HFF-Myc (cell line): Measurements from ENCODE around the gene BACE1-AS.
A peak's percentile ranks its signal among the peaks of the same experiment; 100 is the strongest.
"Not testable (repeated sequence)": the region's sequence is repeated elsewhere in the genome, so short reads cannot be mapped to it uniquely, and the experiment has no call there.

Experiments
- DNase-seq: peaks from one replicate; pipeline ENCODE4 v3.0.0-alpha.2; 2011; ENCODE audit warnings: low read depth; ENCODE audit errors: extremely low read depth
- H3K4me3 ChIP-seq: replicated peaks from 2 replicates; pipeline ENCODE4 v1.5.1; 2011; ENCODE audit warnings: low read depth, mild to moderate bottlenecking, control low read depth, low read length
- TF ChIP-seq, protein P1 (sequence below): IDR thresholded peaks from 2 replicates; pipeline ENCODE4 v1.5.1; 2012; ENCODE audit warnings: mild to moderate bottlenecking, low read depth, low read length, control low read depth; ENCODE audit errors: missing control alignments

The BACE1-AS gene

DNA sequence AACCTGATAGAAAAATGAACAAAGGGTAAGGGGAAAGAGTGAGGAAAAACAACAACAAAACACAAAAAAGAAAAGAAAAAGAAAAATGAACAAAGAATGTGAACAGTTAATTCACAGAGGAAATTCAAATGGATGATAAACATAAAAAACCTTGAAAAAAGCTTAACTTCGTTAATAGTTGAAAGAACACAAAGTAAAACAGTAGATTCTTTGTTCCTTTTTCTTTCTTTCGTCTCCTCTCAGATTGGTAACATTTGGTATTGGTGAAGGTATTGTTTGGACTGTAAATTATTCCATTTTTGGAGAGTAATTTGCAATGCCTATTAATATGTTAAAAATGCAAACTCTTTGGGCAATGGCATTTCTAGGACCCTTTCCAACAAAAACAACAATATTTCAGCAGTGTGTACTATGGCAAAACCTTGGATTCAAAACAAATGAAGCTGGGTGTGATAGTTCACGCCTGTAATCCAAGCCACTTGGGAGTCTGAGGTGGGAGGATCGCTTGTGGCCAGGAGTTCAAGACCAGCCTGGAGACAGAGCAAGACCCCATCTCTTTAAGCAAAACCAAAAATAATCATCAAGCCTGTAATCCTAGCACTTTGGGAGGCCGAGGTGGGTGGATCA is 28.2 kb downstream of the BACE1-AS start:
- no peak for DNase-seq
- TF ChIP-seq, protein P1, sequence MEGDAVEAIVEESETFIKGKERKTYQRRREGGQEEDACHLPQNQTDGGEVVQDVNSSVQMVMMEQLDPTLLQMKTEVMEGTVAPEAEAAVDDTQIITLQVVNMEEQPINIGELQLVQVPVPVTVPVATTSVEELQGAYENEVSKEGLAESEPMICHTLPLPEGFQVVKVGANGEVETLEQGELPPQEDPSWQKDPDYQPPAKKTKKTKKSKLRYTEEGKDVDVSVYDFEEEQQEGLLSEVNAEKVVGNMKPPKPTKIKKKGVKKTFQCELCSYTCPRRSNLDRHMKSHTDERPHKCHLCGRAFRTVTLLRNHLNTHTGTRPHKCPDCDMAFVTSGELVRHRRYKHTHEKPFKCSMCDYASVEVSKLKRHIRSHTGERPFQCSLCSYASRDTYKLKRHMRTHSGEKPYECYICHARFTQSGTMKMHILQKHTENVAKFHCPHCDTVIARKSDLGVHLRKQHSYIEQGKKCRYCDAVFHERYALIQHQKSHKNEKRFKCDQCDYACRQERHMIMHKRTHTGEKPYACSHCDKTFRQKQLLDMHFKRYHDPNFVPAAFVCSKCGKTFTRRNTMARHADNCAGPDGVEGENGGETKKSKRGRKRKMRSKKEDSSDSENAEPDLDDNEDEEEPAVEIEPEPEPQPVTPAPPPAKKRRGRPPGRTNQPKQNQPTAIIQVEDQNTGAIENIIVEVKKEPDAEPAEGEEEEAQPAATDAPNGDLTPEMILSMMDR, result no peak

DNA sequence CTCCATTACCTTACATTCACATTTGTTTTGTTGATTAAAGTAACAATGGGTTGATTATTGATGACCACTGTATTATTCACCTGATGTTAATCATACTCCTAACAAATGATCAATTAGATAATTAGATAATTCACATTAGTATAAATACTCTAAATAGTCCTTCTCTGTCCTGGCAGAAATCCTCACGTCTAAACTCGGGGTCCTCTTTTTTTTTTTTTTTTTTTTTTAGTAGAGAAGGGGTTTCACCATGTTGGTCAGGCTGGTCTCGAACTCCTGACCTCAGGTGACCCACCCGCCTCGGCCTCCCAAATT is 36.1 kb downstream of the BACE1-AS start:
- not testable (repeated sequence) for DNase-seq
- peak overlapping the region; percentile 64 for H3K4me3 ChIP-seq

More for the DNA sequence above, 28.2 kb downstream of the BACE1-AS start:
- no peak overlapping the region for H3K4me3 ChIP-seq

DNA sequence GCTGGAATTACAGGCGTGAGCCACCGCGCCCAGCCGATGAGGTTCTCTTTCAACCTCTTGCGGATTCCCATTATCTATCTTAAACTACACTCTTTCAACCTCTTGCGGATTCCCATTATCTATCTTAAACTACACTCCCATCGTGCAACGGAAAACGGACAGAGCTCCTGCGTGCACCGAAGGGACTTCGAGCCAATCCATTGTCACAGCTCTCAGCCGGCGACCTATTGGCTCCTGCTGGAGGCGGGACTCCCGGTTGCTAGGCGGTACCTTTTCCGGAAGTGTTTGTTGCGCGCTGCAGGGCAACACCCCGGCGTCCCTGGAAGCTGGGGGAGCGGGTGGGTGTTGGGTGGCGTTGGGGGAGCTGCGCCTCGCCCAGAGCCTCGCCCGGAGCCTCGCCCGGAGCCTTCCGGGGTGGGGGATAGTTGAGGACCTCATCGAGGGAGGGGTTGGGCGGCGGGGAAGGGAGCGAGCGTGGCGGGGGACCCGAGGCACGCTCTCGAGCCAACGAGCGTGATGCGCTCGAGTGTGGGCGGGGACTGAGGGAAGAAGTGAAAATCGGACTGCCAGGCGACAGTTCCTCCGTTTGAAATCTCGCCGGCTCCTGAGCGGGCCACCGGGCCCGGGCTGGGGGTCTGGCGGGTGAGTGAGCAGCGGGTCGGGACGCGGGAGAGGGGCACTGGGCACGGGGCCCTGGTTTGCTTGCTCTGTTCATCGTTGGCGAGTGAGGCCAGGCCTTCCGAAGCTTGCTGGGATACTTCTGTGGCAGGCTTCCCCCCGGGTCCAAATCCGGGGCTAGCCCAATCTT is 36.6 kb downstream of the BACE1-AS start, which contains the start of gene CEP164:
Gene CEP164, plus strand, starts transcription at position 288 of the 808 bp plus-strand sequence. CDS start 10,733 bp downstream, outside the sequence.
- DNase-seq, result peak; percentile 91
- TF ChIP-seq, protein P1, result no peak

DNA sequence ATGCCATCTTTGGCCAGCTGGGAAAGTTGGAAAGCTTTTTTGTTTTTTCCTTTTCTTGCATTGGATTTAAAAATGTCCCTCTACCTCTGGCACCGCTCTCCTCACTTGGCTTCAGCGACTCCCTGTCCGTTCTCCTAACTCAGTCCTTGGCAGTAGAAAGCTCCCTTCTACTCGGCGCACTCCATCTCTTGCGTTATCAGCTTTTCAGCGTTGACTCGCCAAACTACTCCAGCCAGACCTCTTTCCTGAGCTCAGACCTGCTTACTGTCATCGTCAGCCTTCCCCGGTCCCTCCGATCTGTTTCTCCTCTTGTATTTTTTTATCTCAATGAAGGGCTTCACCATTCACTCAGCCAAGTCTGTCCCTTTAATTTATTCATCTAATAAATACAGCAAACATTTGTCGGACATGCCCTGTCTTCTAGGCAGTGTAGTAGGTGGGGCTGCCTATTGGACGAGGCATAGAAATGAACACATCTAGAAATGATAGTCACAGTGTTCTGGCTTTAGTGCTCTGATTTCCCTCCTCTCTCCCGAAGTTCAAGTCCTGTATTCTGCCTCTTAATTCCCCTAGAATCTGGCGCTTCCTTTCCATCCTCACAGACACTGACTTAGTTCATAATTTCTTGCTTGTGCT is 37.3 kb downstream of the BACE1-AS start:
- TF ChIP-seq, protein P1, result no peak
- peak overlapping the region; percentile 64 for H3K4me3 ChIP-seq
- DNase-seq, result no peak

More for the DNA sequence above, 36.6 kb downstream of the BACE1-AS start, which contains the start of gene CEP164:
- H3K4me3 ChIP-seq, result peak within 1 kb of the TSS; percentile 64

DNA sequence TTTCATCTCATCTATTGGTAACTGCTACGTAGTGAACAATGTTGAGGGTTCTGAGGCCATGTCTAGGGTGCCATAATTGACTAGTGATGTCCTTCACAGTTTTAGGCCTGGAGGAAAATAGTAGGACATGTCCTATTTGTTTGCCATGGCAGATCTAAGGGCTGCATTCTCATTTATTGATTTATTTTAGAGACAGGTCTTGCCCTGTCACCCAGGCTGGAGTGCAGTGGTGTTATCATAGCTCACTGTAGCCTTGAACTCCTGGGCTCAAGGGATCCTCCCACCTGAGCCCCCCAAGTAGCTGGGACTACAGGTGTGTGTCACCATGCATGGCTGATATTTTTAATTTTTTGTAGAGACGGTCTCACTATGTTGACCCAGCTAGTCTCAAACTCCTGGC is 41.7 kb downstream of the BACE1-AS start:
- H3K4me3 ChIP-seq, result no peak overlapping the region
- TF ChIP-seq, protein P1, result no peak
- DNase-seq, result no peak

DNA sequence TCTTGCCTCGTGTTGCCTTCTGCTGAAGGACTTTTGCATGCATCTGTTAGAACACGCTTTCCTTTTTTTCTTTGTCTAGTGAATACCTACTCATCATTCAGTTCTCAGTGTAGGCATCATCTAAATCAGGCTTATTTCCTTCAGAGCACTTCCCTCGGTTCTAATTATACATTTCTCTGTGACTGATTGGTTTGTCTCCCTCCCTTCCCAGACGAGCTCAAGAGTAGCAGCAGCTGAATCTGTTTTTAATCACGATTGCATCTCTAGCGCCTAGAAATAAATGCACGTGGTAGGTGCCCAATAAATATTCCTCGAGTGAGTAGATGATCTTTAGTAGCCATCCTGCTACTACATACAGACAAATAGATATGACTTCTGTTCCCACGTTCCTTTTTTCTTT is 42.8 kb downstream of the BACE1-AS start:
- TF ChIP-seq, protein P1, result no peak
- DNase-seq, result no peak
- H3K4me3 ChIP-seq, result no peak overlapping the region

DNA sequence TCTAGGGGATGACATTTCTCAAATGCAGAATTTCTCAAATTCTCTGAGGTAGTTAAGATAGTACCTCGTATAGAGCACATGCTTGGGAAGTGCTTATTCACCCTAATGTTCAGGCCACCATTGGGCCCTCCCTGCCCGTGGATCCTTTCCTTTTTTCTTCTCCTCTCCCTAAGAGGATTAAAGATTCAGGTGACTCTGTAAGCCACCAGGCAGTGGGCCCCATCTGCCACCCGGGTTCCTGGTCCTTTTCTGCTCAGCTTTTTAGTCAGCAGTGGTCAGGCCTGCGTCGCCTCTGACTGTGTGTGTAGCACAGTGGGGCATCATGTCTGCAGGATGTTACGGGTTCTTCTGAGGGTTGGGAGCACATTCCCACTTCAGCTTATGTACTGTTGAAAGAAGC is 43.8 kb downstream of the BACE1-AS start:
- TF ChIP-seq, protein P1, result no peak
- DNase-seq, result no peak
- no peak overlapping the region for H3K4me3 ChIP-seq
